OCI-LY7 (cell line): ENCODE data around the gene MAP3K14.

Experiments
- CTCF ChIP-seq: fragments of 200-600 bp; sonication (generic); conservative IDR thresholded peaks from 2 replicates; pipeline ENCODE4 v1.5.1; 2014; ENCODE audit warnings: mild to moderate bottlenecking, antibody characterized with exemption, low read length, moderate library complexity, mixed read lengths
- EZH2phosphoT487 ChIP-seq: fragments of 200-600 bp; sonication (generic); IDR thresholded peaks from 2 replicates; pipeline ENCODE4 v1.6.1; 2018; ENCODE audit warnings: low read depth, borderline replicate concordance, mild to moderate bottlenecking, mixed run types, antibody characterized with exemption, low read length, moderate library complexity, mixed read lengths

- TF ChIP-seq CTCF (peak; percentile 61), EZH2phosphoT487 (no peak)
Measured at GRCh38 chr17:45306623-45307022, 10.2 kb downstream of the MAP3K14 start.
